ENCODE data around the gene IDH3A.
"Not testable (repeated sequence)": the region's sequence is repeated elsewhere in the genome, so short reads cannot be mapped to it uniquely, and the experiment has no call there.

IDH3A gene

GRCh38 chr15:78129751-78130287 is 19.3 kb upstream of the IDH3A start:
- DNase-seq: no peak

DNA sequence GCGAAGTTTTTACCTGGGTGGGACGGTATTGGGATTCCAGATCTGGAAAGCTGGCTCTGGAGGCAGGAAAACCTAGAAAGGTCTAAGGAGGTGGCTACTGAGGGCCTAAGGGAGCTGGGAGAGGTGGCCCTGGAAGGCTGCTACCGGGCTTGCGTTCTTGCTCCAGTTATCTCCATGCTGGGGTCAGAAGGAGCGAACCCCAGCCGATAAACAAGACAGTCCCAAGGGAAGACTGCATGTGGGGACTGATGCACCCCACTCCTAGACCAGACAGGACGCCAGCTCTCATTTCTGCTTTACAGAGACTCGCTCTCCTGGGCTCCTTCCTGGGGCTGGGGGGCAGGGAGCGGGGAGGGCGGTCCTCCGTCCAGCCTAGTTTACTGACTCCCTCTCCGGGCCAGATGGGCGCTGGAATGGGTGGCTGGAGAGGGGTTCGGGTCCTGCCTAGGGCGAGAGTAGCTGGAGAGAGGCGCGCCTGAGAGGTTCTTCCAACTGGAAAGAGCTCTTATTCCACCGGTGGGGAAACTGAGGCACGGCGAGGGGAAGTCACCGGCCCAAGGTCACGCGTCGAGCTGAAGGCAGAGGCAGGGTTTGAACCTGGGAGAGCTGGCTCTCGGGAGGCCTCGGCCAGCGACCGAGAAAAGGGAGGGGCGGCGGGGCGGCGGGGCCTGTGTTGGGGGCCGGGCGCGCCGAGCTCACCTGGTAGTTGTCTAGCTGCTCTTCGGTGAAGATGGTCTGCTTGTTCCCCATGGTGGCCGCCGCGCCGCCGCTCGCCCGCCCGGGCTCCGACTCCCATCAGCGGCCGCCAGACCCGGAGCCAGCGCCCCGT is 18.5 kb upstream of the IDH3A start:
- DNase-seq: no peak

DNA sequence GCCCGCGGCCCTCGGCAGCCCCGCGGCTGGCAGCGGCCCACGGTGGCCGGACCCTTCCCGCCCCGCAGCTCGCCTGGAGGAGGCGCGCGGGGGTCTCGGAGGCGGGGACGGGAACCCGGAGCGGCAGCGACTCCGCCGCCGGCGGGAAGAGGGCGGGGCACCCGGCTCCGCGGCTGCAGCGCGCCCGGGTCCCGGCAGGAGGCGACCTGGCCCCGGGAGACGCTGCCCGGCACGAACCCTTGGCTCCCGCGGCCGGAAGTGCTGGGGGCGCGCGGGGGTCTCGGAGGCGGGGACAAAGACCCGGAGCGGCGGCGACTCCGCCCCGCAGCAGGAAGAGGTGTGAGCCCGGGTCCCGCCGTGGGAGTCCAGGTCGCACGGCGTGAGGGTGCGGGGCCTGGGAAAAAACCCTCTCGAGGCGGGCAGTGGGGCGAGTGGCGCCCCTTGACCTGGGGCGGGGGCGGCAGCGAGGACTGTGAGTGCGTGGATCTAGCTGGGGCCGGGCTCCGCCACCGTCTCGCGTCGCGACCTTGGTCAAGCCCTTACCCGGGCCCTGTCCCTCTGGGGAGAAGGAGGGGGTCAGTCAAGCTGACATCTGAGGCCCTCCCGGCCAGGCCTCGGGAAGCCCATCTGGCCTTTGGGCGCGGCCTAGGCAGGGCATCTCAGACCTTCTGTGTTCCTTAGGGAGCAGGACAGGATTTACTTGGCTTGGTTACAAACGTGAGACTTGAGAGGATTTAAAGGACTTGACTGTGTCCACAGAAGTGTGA is 17.7 kb upstream of the IDH3A start, which contains the start of gene CIB2:
Gene CIB2, minus strand, starts transcription at position 151 of the 767 bp plus-strand sequence. CDS start 230 bp downstream, outside the sequence.
- DNase-seq: peak; percentile 48

GRCh38 chr15:78133801-78134200 is 15.4 kb upstream of the IDH3A start:
- DNase-seq: no peak

- no peak for DNase-seq
Observed at GRCh38 chr15:78139578-78139977, 9.6 kb upstream of the IDH3A start.

- no peak for DNase-seq
Observed at GRCh38 chr15:78140292-78140691, 8.9 kb upstream of the IDH3A start.

- no peak for DNase-seq
Observed at GRCh38 chr15:78142332-78142731, 6.8 kb upstream of the IDH3A start.

- no peak for DNase-seq
Observed at GRCh38 chr15:78146425-78147154, 2.6 kb upstream of the IDH3A start.

DNA sequence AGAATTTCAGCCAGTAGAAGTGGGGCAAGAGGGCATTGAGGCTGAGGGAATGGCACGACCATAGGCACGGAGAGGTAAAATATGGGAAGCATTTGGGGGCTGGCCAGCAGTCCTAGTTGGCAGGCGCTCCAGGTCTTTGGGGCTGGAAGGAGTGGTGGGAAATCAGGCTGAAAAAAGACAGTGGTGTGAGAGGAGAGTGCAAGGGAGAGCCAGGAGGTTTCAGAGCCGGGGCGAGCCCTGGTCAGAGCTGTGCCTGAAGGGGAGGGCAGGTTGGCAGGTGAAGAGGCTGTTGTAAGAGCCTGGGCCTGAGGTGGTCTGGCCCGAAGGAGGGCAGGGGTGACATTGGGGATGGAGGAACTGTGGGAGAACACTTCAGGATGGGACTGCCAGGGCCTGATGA is 1.6 kb upstream of the IDH3A start:
- no peak for DNase-seq

DNA sequence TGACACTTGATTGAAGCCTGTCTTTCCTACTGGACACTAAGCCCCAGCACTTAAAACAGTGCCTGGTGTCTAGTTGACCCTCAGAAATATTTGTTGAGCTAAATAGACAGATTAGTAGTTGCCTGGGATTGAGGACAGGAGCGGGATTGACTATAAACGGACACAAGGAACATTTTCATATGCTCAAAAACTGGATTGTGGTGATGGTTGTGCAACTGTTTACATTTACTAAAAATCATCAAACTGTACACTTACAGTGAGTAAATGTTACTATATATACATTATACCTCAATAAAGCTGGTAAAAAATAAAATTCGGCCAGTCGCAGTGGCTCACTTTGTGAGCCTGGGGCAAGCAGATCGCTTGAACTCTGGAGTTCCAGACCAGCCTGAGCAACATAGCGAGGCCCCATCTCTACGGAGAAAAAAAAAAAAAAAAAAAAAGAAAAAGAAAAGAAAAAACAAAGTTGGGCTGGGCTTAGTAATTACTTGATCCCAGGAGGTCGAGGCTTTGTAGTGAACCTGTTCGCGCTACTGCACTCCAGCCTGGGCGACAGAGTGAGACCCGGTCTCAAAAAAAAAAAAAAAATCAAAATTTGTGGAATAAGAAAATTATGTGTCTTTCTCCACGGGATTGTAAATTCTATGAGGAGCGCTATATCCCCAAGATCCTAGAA is 632 bp upstream of the IDH3A start:
- no peak for DNase-seq

DNA sequence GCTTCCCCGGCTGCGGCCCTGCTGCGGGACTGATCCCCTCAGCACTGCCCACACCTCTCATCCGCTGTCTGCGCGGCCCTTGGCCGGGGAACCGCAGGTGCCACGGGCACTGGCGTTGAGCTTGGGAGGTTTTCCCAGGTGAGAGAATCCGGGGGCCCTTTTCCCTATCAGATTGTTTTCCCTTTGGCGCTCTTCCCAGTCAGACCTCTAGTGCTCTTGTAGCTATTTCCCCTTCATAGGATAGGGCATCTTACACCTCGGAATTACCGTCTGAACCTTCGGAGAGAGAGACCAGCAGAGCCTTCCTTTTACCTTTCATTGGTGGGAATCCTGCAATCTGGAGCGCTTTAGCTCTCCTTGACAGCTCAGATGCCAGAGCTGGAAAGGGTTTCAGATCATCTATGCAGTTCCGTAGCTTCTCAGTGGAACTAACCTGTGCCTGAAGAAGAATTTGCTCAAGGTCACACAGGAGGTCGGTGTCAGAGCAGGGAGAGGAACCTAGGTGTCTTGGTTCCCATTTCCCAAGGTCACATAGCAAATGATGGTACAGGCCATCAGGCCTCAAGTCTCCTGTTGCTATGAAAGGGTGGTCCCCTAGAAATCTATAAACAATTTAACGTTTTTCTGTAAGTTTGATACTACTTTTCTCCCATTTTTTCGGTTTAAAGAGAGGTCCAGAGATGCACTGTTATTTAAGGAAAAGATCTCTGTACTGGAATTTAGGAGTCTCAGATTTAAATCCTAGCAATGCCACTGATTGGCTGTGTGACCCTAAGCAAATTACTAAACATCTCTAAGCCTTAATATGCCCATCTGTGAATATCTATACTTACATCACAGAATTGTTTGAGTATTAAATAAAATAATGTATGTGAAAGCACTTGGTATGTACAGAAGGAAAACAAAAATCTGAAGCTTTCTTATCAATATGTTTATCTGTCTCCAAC is 916 bp downstream of the IDH3A start:
- peak; percentile 41 for DNase-seq

DNA sequence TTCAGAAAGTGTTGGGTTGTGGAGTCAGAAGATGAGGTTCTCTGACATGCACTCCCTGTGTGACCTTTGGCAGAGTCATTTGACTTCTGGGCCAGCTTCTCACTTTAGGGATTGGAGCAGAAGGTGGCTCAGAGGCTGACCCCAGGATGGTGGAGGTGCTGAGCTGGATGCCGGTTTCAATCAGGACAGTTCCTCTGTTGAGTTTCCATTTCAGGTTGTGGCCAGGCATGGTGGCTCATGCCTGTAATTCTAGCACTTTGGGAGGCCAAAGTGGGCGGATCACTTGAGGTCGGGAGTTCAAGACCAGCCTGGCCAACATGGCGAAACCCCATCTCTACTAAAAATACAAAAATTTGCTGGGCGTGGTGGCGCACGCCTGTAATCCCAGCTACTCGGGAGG is 1.9 kb downstream of the IDH3A start:
- DNase-seq: not testable (repeated sequence)

- DNase-seq: no peak
Observed at GRCh38 chr15:78154955-78155354, 5.8 kb downstream of the IDH3A start.

DNA sequence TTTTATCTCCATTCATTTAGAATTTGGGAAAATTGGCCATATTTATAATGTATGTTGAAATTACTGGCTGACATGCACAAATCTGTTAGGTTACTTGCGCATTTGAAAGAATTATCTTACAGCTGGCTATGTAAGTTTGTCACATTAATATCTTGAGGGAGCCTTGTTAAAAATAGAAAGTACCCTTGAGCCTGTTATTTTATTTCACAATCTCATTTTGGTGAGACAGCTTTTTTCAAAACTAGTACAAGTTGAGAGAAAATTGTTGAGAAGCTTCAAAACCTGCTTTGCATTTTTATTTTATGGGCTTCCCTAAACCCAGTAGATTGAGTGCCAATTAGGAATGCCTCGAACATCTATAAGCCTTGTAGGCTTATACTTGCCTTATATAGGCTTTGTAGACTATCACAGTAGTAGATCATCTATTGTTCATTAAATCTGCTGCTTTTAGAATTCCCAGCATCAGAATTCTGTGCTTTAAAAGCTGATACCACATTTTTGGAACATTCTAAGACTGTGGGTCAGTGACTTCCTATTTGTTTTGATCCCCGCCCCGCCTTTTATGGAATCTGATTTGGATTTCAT is 6.3 kb downstream of the IDH3A start:
- DNase-seq: no peak

- no peak for DNase-seq
Observed at GRCh38 chr15:78156653-78157052, 7.5 kb downstream of the IDH3A start.

GRCh38 chr15:78157203-78157602 is 8.0 kb downstream of the IDH3A start:
- no peak for DNase-seq

DNA sequence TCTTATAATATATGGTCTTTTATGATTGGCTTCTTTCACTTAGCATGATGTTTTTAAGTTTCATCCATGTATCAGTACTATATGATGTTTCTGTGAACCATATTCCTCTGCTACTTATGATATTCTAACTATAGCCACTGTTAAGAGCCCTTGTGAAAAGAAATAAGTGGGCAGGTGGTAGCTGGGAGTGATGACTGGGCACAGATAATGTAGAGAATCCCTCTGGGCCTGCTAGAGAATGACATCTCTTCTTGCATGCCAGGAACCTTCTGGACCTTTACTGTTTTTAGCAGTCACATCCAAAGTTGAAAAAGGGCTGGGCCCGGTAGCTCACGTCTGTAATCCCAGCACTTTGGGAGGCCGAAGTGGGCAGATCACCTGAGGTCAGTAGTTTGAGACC is 10.2 kb downstream of the IDH3A start:
- DNase-seq: no peak

DNA sequence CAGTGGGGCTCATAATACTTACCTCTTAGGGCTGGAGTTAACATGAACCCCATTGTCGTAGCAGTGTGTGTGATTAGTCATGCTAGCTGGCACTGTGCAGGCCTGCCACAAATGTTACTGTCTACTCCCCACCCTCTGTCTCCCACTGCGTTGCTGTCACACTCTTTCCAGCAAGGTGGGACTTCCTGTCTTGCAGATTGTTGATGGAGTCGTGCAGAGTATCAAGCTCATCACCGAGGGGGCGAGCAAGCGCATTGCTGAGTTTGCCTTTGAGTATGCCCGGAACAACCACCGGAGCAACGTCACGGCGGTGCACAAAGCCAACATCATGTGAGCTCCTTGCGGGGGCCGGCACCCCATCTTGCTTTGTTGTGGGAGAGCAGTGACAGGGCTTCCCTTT is 12.9 kb downstream of the IDH3A start:
- DNase-seq: no peak

DNA sequence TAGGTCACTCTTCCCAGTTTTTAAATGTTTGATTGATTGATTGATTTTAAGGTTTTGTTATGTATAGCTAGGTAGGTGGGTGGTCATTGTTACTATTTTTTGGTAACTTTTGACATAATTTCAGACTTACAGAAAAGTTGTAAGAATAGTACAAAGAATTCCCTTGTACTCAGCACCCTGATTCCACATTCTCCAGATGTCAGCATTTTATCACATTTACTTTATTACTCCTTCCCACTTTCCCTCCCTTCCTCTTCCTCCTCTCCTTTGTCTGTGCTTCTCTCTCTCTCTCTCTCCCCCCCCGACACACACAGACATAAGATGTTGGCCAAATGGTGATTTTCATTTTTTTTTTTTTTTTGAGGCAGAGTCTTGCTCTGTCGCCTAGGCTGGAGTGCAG is 14.8 kb downstream of the IDH3A start:
- no peak for DNase-seq

GRCh38 chr15:78167227-78167888 is 18.2 kb downstream of the IDH3A start:
- no peak for DNase-seq

All from NCI-H524 treated with DMSO at 0.1 percent for 48 hours (cell line).